ENCODE measurements around the gene GAGE12J. TPM values are rescaled to one million over a fixed set of nuclear protein-coding genes. Genes with fewer than 3 reads are reported as not detected.
"Not testable (repeated sequence)": the region's sequence is repeated elsewhere in the genome, so short reads cannot be mapped to it uniquely, and the experiment has no call there.

The GAGE12J gene
- total and polyA plus RNA-seq, 12 donors = not detected

DNA sequence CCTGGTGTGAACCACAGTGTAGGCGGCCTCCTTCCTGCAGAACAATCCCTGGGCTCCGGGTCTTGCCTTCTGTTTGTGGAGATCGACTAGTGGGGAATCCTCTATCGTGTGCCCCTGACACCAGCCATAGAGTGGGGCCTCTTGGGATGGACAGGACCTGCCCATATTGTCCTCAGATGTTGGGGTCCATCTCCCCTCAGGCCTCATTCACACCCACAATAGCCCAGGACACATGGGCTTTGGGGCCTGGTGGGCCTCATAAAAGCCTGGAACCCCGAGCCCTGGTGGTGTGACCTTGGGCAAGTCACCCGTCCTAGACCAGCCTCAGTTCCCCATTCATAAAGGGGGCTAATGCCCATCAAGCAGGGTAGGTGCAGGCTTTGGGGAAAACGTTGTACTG, 31.6 kb upstream of the GAGE12J start:
- no peaks in the 10 kb centered on the region for H3K36me3 ChIP-seq
- intact Hi-C loops (cut with DNase I) = loop anchor here in 1 of 10 donors (10.0 kb wide), 1 partner anchor 465 kb away; no protein-coding TSS in a partner anchor
- 67 to 69% methylated on average over 7 of the region's 7 CpGs for WGBS, 2 donors
- H3K9me3 ChIP-seq = no peaks in the 10 kb centered on the region
- no peak overlapping the region for H3K27ac ChIP-seq
- no peak overlapping the region for H3K4me3 ChIP-seq
- TF ChIP-seq, protein P1, sequence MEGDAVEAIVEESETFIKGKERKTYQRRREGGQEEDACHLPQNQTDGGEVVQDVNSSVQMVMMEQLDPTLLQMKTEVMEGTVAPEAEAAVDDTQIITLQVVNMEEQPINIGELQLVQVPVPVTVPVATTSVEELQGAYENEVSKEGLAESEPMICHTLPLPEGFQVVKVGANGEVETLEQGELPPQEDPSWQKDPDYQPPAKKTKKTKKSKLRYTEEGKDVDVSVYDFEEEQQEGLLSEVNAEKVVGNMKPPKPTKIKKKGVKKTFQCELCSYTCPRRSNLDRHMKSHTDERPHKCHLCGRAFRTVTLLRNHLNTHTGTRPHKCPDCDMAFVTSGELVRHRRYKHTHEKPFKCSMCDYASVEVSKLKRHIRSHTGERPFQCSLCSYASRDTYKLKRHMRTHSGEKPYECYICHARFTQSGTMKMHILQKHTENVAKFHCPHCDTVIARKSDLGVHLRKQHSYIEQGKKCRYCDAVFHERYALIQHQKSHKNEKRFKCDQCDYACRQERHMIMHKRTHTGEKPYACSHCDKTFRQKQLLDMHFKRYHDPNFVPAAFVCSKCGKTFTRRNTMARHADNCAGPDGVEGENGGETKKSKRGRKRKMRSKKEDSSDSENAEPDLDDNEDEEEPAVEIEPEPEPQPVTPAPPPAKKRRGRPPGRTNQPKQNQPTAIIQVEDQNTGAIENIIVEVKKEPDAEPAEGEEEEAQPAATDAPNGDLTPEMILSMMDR (IDR thresholded peaks at IDR 0.05) = no peak
- H3K27me3 ChIP-seq = peaks cover 0 to 19% (median 0%) of the 10 kb centered on the region in 7 donors
- DNase-seq = no peak
- peaks cover 0 to 5% (median 0%) of the 10 kb centered on the region in 9 donors for H3K4me1 ChIP-seq
- no peak for ATAC-seq

DNA sequence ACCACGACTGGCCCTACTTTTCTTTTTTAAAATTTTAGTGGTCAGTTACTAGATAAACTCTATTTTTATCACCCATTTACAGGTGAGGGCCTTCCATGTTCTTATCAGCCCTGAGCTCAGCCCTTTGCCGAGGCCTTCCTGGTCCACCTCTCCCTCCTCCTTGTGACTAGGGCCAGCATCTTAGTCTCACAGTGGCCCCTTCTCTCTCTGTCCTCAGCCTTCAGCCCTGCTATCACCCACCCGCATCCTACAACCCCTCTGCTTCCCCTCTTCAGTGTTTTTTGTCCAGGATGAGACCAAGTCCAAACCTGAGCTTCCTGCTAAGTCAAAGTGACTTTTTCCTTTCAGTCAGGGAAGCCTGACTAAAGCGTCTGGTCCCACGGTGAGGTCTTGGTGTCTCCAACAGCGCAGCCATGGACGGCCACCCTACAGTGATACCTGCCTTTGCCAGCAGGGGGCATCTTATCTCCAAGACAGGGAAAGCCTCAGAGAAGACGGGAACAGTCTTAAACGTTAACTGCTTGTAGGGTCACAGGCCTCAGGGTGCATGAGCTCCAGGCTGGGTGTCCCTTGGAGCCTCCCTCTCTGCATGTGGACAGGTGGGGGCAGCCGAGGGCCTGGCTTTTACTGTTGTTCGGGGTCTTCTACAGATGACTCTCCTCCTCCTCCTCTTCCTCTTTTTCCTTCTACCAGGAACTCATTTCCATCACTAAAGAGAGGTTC, 30.1 kb upstream of the GAGE12J start:
- peak; percentile 41 to 76 (median 65) for ATAC-seq
- DNase-seq = peak; percentile 33 to 48

DNA sequence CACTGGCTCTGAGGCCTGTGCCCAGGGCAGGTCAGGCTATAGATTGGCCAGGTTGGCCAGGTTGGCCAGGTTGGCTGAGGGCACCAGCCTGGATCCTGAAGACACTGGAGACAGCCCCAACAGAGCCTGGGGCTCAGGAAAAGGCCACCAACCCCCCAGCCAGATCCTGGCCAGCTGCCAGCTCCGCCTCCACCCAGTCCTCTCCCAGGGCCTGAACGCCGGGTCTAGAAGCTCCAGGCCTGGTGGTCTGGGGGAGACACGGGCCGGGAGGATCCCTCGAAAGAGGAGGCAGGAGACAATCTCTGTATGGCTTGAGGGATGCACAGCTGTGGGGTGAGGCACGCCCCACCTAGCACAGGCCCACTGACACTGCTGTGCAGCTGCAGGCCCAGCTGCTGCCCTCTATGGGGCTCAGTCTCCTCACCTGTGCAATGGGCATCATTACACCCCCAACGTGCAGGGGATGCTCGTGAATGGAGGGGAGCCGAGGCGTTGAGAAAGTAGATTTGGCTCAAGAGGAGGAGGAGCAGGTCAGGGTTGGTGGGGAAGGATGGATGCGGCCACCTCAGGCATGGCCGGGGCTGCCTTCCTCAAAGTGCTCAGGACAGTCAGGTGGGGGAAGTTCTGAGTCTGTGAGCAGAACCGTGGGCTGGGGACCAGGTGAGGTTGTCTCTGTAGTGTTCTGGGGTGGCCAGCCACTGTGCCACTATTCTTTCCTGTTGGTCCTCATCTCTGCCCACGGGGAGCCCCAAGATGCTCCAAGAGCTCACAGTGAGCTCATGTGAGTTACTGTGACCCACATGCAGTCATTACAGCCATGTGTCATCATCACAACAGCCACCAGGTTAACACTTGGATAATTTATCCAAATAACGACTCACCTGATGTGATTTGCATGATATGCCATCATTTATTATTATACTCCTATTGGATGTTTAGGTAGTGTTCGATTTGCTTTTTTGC, 29.2 kb upstream of the GAGE12J start:
- ATAC-seq (peak in 2 of 8 donors; percentile 17 to 34), DNase-seq (no peak)
- intact Hi-C loops (cut with DNase I) = loop anchor here in 2 of 10 donors (2.0 to 10.0 kb wide), 2 partner anchors 462 kb away; no protein-coding TSS in a partner anchor
- Histone ChIP-seq H3K27ac (no peak overlapping the region), H3K9me3 (no peaks in the 10 kb centered on the region), H3K4me3 (no peak overlapping the region), H3K4me1 (peaks cover 0 to 5% (median 0%) of the 10 kb centered on the region in 9 donors), H3K36me3 (no peaks in the 10 kb centered on the region), H3K27me3 (peaks cover 0 to 8% (median 0%) of the 10 kb centered on the region in 7 donors)
- 77 to 81% methylated on average over 17 of the region's 17 CpGs for WGBS, 2 donors
- TF ChIP-seq, protein P1 (IDR thresholded peaks at IDR 0.05) = no peak

More for the DNA sequence above, 30.1 kb upstream of the GAGE12J start:
- TF ChIP-seq, protein P1 (IDR thresholded peaks at IDR 0.05) = peak; percentile 22 to 69 (median 58)
- H3K27ac ChIP-seq = no peak overlapping the region
- H3K36me3 ChIP-seq = no peaks in the 10 kb centered on the region
- peaks cover 0 to 5% (median 0%) of the 10 kb centered on the region in 9 donors for H3K4me1 ChIP-seq
- WGBS, 2 donors = 16 to 20% methylated on average over 11 of the region's 11 CpGs
- peaks cover 0 to 10% (median 0%) of the 10 kb centered on the region in 7 donors for H3K27me3 ChIP-seq
- intact Hi-C loops (cut with DNase I) = loop anchor here in 2 of 10 donors (2.0 to 10.0 kb wide), 2 partner anchors 463 kb away; no protein-coding TSS in a partner anchor
- H3K4me3 ChIP-seq = no peak overlapping the region
- H3K9me3 ChIP-seq = no peaks in the 10 kb centered on the region

DNA sequence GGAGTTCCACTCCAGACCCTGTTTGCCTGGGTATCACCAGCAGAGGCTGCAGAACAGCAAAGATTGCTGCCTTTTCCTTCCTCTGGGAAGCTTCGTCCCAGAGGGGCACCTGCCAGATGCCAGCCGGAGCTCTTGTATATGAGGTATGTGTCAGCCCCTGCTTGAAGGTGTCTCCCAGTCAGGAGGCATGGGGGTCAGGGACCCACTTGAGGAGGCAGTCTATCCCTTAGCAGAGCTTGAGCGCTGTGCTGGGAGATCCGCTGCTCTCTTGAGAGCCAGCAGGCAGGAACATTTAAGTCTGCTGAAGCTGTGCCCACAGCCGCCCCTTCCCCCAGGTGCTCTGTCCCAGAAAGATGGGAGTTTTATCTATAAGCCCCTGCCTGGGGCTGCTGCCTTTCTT, 22.5 kb upstream of the GAGE12J start:
- not testable (repeated sequence) for DNase-seq, H3K9me3 ChIP-seq, H3K36me3 ChIP-seq, H3K27ac ChIP-seq, H3K4me1 ChIP-seq, H3K4me3 ChIP-seq, ATAC-seq
- H3K27me3 ChIP-seq = peaks cover 0 to 35% (median 0%) of the 10 kb centered on the region in 7 donors
- 86 to 94% methylated on average over 5 of the region's 5 CpGs for WGBS, 2 donors
- intact Hi-C loops (cut with DNase I) = loop anchor here in 1 of 10 donors (10.0 kb wide), 1 partner anchor 456 kb away; no protein-coding TSS in a partner anchor

Data from heart right ventricle (tissue), 16 donors.